ENCODE results near the gene PKP4. TPM values are rescaled to one million over a fixed set of nuclear protein-coding genes. Genes with fewer than 3 reads are reported as not detected.

The PKP4 gene
- total RNA-seq, 1 donor from 2014 or later = 83.9 TPM

- H4K20me1 ChIP-seq (ENCODE audit: low read depth) = no peaks in the 10 kb centered on the region
- no peak overlapping the region for H2AFZ ChIP-seq (replicated peaks)
- H3F3A ChIP-seq (ENCODE audit: low read depth) = no peaks in the 10 kb centered on the region
- H3K9me3 ChIP-seq (ENCODE audit: low read depth) = no peaks in the 10 kb centered on the region
- Mint-ChIP-seq H3K4me1 (no peaks in the 10 kb centered on the region), H3K27me3 (ENCODE audit: insufficient read depth, low read depth) (no peaks in the 10 kb centered on the region), H3K36me3 (peaks cover 21% of the 10 kb centered on the region), H3K27ac (no peak overlapping the region), H3K4me3 (no peak overlapping the region), H3K9me3 (no peaks in the 10 kb centered on the region)
- H3K9ac ChIP-seq = no peak overlapping the region
- no peaks in the 10 kb centered on the region for H3K4me1 ChIP-seq
- H3K4me3 ChIP-seq = no peak overlapping the region
- H3K4me2 ChIP-seq = no peak overlapping the region
- H3K79me2 ChIP-seq (ENCODE audit: low read depth) = no peaks in the 10 kb centered on the region
- no peak for TF ChIP-seq EZH2phosphoT487 (IDR thresholded peaks at IDR 0.05)
- no peak for DNase-seq (ENCODE audit: low spot score)
- no peak overlapping the region for H3K27ac ChIP-seq
- no peaks in the 10 kb centered on the region for H3K36me3 ChIP-seq
- H3K27me3 ChIP-seq = no peaks in the 10 kb centered on the region
Measured at GRCh38 chr2:158661231-158661630, 204.5 kb downstream of the PKP4 start.

GRCh38 chr2:158662421-158662820, 205.7 kb downstream of the PKP4 start:
- no peak overlapping the region for H3K27ac ChIP-seq
- DNase-seq (ENCODE audit: low spot score) = no peak
- no peak overlapping the region for H2AFZ ChIP-seq (replicated peaks)
- Mint-ChIP-seq H3K27me3 (ENCODE audit: insufficient read depth, low read depth) (no peaks in the 10 kb centered on the region), H3K36me3 (peaks cover 23% of the 10 kb centered on the region), H3K9me3 (no peaks in the 10 kb centered on the region), H3K4me1 (no peaks in the 10 kb centered on the region), H3K27ac (no peak overlapping the region), H3K4me3 (no peak overlapping the region)
- no peaks in the 10 kb centered on the region for H3K79me2 ChIP-seq (ENCODE audit: low read depth)
- H3K4me2 ChIP-seq = no peak overlapping the region
- no peaks in the 10 kb centered on the region for H3K27me3 ChIP-seq
- H4K20me1 ChIP-seq (ENCODE audit: low read depth) = no peaks in the 10 kb centered on the region
- TF ChIP-seq EZH2 (IDR thresholded peaks at IDR 0.05) = no peak
- no peak for TF ChIP-seq EZH2phosphoT487 (IDR thresholded peaks at IDR 0.05)
- TF ChIP-seq CTCF (IDR thresholded peaks at IDR 0.05) = no peak
- H3K4me3 ChIP-seq = no peak overlapping the region
- H3K4me1 ChIP-seq = no peaks in the 10 kb centered on the region
- H3F3A ChIP-seq (ENCODE audit: low read depth) = no peaks in the 10 kb centered on the region
- no peaks in the 10 kb centered on the region for H3K36me3 ChIP-seq
- H3K9me3 ChIP-seq (ENCODE audit: low read depth) = no peaks in the 10 kb centered on the region
- H3K9ac ChIP-seq = no peak overlapping the region

GRCh38 chr2:158663796-158664195, 207.0 kb downstream of the PKP4 start:
- H3K4me2 ChIP-seq = no peak overlapping the region
- no peaks in the 10 kb centered on the region for H3K36me3 ChIP-seq
- no peak overlapping the region for H3K4me3 Mint-ChIP-seq
- H3K9me3 Mint-ChIP-seq = no peaks in the 10 kb centered on the region
- no peak for DNase-seq (ENCODE audit: low spot score)
- H2AFZ ChIP-seq (replicated peaks) = no peak overlapping the region
- H3K36me3 Mint-ChIP-seq = peaks cover 25% of the 10 kb centered on the region
- H3K4me3 ChIP-seq = no peak overlapping the region
- H3K27ac Mint-ChIP-seq = no peak overlapping the region
- no peaks in the 10 kb centered on the region for H3K79me2 ChIP-seq (ENCODE audit: low read depth)
- H3F3A ChIP-seq (ENCODE audit: low read depth) = no peaks in the 10 kb centered on the region
- no peaks in the 10 kb centered on the region for H3K4me1 ChIP-seq
- no peaks in the 10 kb centered on the region for H3K4me1 Mint-ChIP-seq
- no peaks in the 10 kb centered on the region for H4K20me1 ChIP-seq (ENCODE audit: low read depth)
- no peak overlapping the region for H3K9ac ChIP-seq
- H3K27me3 Mint-ChIP-seq (ENCODE audit: insufficient read depth, low read depth) = no peaks in the 10 kb centered on the region
- H3K27ac ChIP-seq = no peak overlapping the region
- no peaks in the 10 kb centered on the region for H3K27me3 ChIP-seq
- no peak for TF ChIP-seq EZH2 (IDR thresholded peaks at IDR 0.05)
- no peak for TF ChIP-seq EZH2phosphoT487 (IDR thresholded peaks at IDR 0.05)
- TF ChIP-seq CTCF (IDR thresholded peaks at IDR 0.05) = no peak
- no peaks in the 10 kb centered on the region for H3K9me3 ChIP-seq (ENCODE audit: low read depth)

- H3F3A ChIP-seq (ENCODE audit: low read depth) = no peaks in the 10 kb centered on the region
- no peaks in the 10 kb centered on the region for H3K9me3 Mint-ChIP-seq
- no peaks in the 10 kb centered on the region for H3K27me3 Mint-ChIP-seq (ENCODE audit: insufficient read depth, low read depth)
- H3K4me3 ChIP-seq = no peak overlapping the region
- H3K36me3 ChIP-seq = no peaks in the 10 kb centered on the region
- H3K9me3 ChIP-seq (ENCODE audit: low read depth) = no peaks in the 10 kb centered on the region
- peaks cover 29% of the 10 kb centered on the region for H3K36me3 Mint-ChIP-seq
- H3K4me3 Mint-ChIP-seq = no peak overlapping the region
- no peaks in the 10 kb centered on the region for H4K20me1 ChIP-seq (ENCODE audit: low read depth)
- H3K4me1 ChIP-seq = no peaks in the 10 kb centered on the region
- no peaks in the 10 kb centered on the region for H3K79me2 ChIP-seq (ENCODE audit: low read depth)
- no peak for DNase-seq (ENCODE audit: low spot score)
- H3K4me1 Mint-ChIP-seq = no peaks in the 10 kb centered on the region
- H3K27me3 ChIP-seq = no peaks in the 10 kb centered on the region
- no peak overlapping the region for H3K27ac ChIP-seq
- no peak overlapping the region for H3K4me2 ChIP-seq
- H3K27ac Mint-ChIP-seq = no peak overlapping the region
- no peak for TF ChIP-seq EZH2phosphoT487 (IDR thresholded peaks at IDR 0.05)
- no peak for TF ChIP-seq CTCF (IDR thresholded peaks at IDR 0.05)
- no peak for TF ChIP-seq EZH2 (IDR thresholded peaks at IDR 0.05)
- no peak overlapping the region for H3K9ac ChIP-seq
- no peak overlapping the region for H2AFZ ChIP-seq (replicated peaks)
Measured at GRCh38 chr2:158664987-158665386, 208.2 kb downstream of the PKP4 start.
